GM12892 (cell line): ENCODE data around the gene HPN.

Experiments
- POLR2A ChIP-seq: IDR thresholded peaks from 2 replicates; pipeline ENCODE4 v1.6.1; 2011; ENCODE audit warnings: low read depth, low read length, control low read depth
- TAF1 ChIP-seq: IDR thresholded peaks from 2 replicates; pipeline ENCODE4 v1.6.1; 2011; ENCODE audit warnings: low read depth, mild to moderate bottlenecking, control low read depth, low read length, borderline replicate concordance

- TF ChIP-seq POLR2A (no peak), TAF1 (no peak)
Observed at GRCh38 chr19:35027009-35027408, 14.5 kb upstream of the HPN start.
